GM10266 (cell line): ENCODE measurements around the gene CACNA2D3.
"Not testable (repeated sequence)": the region's sequence is repeated elsewhere in the genome, so short reads cannot be mapped to it uniquely, and the experiment has no call there.

Source experiments
- DNase-seq: peaks from one replicate; pipeline ENCODE4 v3.0.0; 2012; ENCODE audit errors: extremely low spot score
- TF ChIP-seq, protein P1 (sequence below): IDR thresholded peaks from 2 replicates; pipeline ENCODE4 v1.5.1; 2012; ENCODE audit warnings: mild to moderate bottlenecking, low read depth; ENCODE audit not compliant: control insufficient read depth, insufficient read depth; ENCODE audit errors: missing control alignments

Gene CACNA2D3

GRCh38 chr3:54437271-54437670 is 314.9 kb downstream of the CACNA2D3 start:
- TF ChIP-seq, protein P1, sequence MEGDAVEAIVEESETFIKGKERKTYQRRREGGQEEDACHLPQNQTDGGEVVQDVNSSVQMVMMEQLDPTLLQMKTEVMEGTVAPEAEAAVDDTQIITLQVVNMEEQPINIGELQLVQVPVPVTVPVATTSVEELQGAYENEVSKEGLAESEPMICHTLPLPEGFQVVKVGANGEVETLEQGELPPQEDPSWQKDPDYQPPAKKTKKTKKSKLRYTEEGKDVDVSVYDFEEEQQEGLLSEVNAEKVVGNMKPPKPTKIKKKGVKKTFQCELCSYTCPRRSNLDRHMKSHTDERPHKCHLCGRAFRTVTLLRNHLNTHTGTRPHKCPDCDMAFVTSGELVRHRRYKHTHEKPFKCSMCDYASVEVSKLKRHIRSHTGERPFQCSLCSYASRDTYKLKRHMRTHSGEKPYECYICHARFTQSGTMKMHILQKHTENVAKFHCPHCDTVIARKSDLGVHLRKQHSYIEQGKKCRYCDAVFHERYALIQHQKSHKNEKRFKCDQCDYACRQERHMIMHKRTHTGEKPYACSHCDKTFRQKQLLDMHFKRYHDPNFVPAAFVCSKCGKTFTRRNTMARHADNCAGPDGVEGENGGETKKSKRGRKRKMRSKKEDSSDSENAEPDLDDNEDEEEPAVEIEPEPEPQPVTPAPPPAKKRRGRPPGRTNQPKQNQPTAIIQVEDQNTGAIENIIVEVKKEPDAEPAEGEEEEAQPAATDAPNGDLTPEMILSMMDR = no peak

GRCh38 chr3:54443561-54444161 is 321.3 kb downstream of the CACNA2D3 start:
- DNase-seq = no peak
- TF ChIP-seq, protein P1 = no peak

More at GRCh38 chr3:54437271-54437670, 314.9 kb downstream of the CACNA2D3 start:
- DNase-seq = no peak

- TF ChIP-seq, protein P1 = no peak
- DNase-seq = no peak
Measured at GRCh38 chr3:54445630-54446029, 323.3 kb downstream of the CACNA2D3 start.

- DNase-seq = no peak
- TF ChIP-seq, protein P1 = no peak
Measured at GRCh38 chr3:54447427-54447826, 325.1 kb downstream of the CACNA2D3 start.

GRCh38 chr3:54454806-54455205 is 332.5 kb downstream of the CACNA2D3 start:
- no peak for DNase-seq
- TF ChIP-seq, protein P1 = no peak

GRCh38 chr3:54458357-54458756 is 336.0 kb downstream of the CACNA2D3 start:
- TF ChIP-seq, protein P1 = no peak
- DNase-seq = no peak

- not testable (repeated sequence) for DNase-seq
Measured at GRCh38 chr3:54464554-54464953, 342.2 kb downstream of the CACNA2D3 start.

- DNase-seq = no peak
- TF ChIP-seq, protein P1 = no peak
Measured at GRCh38 chr3:54476891-54477290, 354.5 kb downstream of the CACNA2D3 start.
